Fibroblast of the conjunctiva (primary cell): ENCODE measurements around the gene NAA10.

Experiments
- DNase-seq: peaks from one replicate; pipeline ENCODE4 v3.0.0-alpha.2; 2010; ENCODE audit warnings: low read depth

Gene NAA10

DNA sequence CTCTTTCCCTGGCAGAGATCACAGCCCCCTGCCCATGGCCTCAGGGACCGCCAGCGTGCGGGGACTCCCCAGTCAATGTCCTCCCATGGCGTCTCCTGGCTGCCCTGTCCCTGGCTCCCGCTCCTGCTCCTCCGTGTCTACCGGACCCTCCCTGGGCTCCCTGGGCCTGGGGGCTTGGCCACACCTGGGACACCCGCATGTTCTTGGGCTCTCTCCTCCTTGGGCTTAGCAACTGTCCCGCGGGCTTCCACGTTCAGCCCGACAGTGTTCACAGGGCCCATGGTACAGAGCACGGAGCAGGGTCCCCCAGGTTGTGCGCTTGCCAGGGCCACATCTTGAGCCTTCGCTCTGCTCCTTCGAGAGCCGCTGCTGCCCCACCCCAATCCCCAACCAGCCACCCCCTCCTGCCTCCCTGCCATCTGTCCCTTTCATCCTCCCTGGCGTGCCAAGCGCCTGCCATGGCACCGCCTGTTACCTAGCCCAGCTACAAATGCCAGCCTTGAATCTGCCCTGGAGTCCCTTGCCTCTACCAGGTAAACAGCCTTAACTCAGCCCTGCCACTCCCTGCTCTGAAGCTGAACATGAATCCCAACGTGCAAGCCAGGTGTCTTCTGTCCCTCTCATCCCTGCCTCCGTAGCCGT lies 26.5 kb downstream of the NAA10 start:
- DNase-seq = no peak

DNA sequence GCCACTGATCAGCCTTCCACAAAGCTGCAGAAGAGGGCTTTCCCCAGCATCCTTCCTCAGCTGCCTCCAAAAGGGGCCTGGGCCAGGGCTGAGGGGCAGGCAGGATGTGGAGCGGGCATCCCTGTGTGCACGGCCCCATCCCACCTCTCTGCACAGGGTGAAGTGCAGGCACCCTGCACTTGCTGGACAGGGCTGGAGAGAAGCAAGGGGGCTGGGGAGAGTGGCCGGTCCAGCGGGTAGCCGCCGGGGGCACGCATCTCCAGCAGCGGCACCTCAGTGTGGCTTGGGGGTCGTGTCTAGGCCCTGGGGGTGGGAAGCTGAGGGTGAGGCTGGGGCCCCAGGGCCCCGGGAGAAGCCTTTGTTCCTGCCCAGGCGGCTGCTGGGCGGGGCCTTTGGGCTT lies 27.4 kb downstream of the NAA10 start:
- DNase-seq = no peak

DNA sequence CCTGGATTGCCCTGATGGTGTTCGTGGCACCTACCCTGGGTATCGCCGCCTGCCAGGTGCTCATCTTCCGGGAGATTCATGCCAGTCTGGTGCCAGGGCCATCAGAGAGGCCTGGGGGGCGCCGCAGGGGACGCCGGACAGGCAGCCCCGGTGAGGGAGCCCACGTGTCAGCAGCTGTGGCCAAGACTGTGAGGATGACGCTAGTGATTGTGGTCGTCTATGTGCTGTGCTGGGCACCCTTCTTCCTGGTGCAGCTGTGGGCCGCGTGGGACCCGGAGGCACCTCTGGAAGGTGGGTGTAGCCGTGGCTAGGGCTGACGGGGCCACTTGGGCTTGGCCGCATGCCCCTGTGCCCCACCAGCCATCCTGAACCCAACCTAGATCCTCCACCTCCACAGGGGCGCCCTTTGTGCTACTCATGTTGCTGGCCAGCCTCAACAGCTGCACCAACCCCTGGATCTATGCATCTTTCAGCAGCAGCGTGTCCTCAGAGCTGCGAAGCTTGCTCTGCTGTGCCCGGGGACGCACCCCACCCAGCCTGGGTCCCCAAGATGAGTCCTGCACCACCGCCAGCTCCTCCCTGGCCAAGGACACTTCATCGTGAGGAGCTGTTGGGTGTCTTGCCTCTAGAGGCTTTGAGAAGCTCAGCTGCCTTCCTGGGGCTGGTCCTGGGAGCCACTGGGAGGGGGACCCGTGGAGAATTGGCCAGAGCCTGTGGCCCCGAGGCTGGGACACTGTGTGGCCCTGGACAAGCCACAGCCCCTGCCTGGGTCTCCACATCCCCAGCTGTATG lies 28.5 kb downstream of the NAA10 start:
- no peak for DNase-seq

DNA sequence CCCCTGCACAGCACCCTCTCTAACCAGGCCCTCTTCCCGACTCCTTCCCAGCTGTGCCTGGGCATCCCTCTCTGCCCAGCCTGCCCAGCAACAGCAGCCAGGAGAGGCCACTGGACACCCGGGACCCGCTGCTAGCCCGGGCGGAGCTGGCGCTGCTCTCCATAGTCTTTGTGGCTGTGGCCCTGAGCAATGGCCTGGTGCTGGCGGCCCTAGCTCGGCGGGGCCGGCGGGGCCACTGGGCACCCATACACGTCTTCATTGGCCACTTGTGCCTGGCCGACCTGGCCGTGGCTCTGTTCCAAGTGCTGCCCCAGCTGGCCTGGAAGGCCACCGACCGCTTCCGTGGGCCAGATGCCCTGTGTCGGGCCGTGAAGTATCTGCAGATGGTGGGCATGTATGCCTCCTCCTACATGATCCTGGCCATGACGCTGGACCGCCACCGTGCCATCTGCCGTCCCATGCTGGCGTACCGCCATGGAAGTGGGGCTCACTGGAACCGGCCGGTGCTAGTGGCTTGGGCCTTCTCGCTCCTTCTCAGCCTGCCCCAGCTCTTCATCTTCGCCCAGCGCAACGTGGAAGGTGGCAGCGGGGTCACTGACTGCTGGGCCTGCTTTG lies 29.2 kb downstream of the NAA10 start:
- no peak for DNase-seq

DNA sequence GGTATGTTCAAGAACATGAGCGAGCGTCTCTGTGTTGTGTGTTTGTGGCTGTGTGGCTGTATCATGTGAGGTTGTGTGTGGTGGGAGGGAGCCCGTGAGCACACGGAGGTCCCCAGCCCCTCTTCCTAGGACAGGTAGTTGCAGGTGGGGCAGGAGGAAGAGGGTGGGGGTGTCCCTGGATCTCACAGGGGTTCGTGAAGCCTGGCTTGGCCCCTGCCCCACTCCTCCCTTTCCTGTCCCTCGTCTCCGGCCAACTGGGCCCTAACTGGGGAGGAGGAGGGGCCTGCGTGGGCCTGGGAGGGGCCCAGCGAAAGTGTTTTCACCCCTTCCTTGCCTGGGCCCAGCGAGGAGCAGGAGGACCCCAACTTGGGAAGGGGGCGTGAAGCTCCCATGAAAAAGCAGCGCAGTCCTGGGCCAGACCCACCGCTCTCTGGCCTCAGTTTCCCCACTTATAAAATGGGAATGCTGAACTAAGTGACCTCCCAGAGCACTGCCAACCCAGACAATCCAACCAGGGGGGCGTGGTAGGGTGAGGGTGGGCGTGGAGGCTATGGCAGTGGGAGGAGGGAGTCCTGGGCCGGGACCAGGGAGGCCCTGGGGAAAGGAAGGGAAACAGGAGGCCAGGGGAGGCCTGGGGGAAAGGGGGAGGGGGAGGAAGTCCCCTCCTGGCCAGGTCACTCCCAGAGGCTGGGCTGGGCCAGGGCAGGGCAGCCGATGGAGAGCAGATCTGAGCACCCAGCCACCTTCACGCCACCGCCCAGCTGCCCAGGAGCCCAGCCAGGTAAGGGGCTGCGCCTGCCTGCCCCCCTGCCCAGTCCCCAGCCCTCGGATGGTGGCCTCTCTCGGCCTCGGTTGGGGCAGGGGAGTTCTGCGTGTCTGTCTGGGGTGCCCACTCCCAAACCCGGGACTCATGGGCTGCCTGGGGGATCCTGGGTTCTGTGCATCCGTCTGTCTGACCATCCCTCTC lies 30.6 kb downstream of the NAA10 start, which contains the start of gene AVPR2:
Gene AVPR2 (plus strand): TSS at position 683 of the 967 bp plus-strand sequence. CDS start 473 bp downstream, outside the sequence.
- no peak for DNase-seq

DNA sequence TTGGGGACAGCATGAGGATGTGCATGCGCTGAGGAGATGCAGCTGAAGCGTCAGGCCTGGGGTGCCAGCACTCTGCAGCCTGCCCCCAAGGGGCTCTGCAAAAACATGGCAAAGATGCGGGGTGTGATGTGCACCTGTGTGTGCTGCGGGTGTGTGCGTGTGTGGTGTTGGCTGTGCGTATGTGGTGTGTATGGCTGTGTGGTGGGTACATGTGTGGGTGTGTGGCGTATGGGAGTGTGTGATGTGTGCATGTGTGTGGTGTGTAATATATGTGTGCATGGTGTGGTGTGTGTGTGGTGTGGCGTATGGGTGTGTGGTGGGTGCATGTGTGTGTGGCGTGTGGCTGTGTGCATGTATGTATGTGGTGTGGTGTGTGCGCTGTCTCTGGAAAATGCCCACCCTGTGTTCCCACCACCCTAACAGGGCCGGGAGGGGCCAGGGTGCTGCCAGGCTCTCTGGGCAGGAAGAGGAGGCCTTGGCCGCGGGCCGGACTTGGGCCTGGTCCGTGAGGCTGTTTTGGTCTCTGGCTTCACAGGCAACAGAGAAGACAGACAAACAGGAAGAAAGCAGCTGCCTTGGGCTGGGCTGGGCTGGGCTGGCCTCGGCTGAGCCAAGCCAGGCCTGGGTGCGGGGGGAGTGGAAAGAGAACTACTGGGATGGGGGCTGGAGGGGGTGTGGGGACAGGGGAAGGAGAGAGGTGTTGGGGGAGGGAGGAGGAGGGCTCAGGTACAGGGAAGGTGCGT lies 31.4 kb downstream of the NAA10 start:
- no peak for DNase-seq

DNA sequence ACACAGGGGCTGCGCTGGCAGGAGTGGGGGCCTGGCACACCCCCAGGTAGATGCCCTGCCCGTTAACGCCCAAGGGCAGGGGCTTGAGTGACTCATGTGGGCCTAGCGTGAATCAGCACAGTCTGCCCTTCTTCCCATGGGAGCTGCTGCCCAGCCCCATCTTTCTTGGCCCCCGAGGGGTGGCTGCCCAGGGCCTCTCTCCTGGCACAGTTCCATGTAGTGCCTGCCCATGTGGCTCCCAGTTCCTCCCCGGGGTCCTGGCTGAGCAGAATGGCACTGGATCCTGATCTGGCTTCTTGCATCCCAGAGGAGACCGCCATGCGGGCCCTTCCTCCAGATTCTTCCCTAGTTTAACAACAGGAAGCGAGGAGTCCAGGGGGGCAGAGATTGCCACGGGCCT lies 32.5 kb downstream of the NAA10 start:
- no peak for DNase-seq

DNA sequence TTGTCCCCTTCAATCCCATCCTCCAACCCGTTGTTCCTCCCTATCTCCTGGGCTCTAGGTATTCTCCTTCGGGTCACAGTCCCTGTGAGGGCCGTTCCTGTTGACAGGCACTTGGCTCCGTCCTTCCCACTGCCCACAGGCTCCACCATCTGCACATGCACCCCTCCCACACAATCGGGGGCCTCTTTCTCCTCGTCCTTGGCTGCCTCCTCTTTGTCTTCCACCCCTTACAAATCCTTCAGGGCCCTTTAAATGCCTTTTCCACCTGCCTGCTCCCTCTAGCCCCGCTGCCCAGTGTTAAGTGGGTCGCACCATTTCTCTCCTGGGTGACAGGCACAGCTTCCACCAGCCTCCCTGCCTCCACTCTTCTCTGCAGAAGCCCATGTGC lies 33.1 kb downstream of the NAA10 start:
- no peak for DNase-seq

DNA sequence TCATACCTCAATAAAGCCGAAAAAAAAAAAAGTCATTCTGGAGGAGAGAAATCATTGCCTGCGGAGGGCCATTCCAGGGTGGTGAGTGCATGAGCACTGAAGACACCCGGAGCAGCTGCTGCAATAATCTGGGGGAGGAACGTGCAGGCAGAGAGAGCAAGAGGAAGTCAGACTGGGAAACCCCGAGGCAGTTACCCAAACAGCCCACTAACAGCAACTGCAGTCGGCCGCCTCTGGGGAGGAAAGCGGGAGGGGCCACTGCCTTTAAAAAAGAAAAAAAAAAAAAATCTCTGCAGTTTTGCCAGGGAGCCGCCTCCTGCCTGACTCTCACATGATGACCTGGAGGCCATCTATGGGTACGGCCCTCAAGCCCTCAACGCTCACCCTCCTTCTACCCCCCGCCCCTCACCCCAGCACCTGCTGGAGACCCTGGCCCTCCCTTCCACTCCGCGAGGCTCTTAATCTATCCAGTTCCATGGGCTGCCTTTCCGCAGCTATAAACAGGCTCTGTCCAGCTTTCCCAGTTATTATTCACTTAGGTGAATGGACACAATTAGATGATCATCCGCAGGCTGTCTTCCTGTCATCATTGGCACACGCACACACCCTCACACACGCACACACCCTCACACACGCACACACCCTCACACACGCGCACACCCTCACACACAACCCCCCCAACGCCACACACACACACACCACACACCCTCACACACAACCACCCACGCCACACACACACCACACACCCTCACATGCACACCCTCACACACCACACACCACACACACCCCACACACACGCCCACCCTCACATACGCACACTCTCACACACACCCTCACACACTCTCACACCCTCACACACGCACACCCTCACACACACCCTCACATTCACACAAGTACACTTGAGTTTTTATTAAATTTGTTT lies 33.7 kb downstream of the NAA10 start:
- DNase-seq = peak; percentile 47

DNA sequence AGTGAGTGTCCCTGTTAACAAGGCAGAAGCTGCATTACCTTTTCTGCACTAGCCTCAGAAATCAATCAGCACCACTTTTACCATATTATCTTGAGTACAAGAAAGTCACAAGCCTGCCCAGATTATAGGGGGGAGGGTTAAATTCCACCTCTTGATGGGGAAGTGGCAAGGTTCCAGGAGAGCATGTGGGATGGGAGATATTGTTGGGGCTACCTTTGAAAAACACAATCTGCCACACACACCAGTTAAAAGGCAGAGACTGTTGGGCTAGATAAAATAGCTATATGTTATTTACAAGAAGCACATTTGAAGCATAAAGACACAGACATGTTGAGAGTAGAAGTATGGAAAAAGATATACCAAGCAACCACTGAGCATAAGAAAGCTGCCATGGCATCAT lies 36.9 kb downstream of the NAA10 start:
- no peak for DNase-seq

DNA sequence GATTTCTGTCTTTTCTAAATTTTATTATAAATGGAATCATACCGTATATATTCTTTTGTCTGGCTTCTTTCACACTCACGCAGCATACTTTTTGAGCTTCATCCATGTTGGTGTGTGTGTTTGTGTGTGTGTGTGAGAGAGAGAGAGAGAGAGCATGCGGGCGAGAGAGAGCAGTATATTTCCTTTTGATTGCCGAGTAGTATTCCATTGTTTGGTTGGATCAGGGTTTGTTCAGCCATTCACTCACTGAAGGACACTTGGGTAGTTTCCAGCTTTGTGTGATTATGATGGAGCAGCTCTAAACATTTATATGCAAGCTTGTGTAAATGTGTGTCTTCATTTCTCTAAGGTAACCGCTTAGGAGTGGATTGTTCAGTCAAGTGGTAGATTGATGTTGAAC lies 45.7 kb downstream of the NAA10 start:
- no peak for DNase-seq

DNA sequence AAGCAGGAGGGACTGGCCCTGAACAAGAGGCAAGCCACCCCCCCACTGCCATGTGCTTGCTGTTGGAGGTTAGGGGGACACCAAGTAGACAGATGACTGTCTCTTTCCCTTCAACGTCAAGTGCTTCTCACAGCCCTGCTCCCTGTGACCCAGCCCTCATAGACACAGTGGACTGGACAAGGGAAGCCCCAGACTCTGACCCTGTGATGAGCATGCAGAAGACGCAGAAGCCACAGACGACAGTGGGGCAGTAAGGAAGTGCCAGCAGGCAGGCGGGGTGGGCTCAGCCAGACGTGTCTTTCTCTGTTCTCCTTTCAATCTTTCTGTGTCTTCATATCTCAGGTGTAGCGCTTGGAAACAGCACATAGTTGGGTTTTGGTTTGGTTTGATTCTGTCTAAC lies 46.5 kb downstream of the NAA10 start:
- no peak for DNase-seq

DNA sequence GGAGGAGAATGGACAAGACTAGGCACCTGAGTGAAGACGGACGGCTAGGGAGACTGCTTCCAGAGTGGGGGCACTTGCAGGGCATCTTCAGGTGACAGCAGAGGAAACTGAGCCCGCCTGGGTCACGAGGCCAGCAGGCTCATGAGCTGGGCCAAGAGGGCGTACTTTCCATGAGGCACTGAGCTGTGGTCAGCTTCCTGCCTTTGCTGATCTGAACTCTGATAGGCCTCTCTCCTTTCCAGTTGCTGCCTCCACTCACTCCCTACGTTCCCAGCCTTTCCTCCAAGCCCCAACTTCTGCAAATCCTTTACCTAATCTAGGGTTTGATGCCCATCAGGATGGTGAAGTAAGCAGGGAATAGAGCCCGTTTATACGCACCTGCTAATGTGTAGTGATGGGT lies 47.5 kb downstream of the NAA10 start:
- DNase-seq = no peak

DNA sequence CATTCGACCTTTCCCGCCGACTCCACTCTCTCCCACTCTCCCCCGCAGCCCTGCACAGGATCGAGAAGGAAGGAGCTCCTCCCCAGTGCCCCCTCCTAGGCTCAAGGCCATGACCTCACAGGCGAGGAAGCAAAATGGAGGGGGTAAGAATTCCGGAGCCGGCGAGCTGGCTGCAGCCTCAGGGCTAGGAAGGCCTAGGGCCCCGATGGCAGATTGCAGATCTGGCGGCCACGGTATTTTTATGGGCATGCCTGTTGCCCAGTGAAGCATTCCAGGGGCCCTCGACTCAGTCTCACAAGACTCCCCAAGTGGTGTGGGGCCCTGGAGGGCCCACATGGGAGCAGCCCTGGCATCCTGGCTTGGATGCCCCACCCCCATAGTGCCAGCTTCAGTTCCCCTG lies 47.9 kb downstream of the NAA10 start:
- no peak for DNase-seq

DNA sequence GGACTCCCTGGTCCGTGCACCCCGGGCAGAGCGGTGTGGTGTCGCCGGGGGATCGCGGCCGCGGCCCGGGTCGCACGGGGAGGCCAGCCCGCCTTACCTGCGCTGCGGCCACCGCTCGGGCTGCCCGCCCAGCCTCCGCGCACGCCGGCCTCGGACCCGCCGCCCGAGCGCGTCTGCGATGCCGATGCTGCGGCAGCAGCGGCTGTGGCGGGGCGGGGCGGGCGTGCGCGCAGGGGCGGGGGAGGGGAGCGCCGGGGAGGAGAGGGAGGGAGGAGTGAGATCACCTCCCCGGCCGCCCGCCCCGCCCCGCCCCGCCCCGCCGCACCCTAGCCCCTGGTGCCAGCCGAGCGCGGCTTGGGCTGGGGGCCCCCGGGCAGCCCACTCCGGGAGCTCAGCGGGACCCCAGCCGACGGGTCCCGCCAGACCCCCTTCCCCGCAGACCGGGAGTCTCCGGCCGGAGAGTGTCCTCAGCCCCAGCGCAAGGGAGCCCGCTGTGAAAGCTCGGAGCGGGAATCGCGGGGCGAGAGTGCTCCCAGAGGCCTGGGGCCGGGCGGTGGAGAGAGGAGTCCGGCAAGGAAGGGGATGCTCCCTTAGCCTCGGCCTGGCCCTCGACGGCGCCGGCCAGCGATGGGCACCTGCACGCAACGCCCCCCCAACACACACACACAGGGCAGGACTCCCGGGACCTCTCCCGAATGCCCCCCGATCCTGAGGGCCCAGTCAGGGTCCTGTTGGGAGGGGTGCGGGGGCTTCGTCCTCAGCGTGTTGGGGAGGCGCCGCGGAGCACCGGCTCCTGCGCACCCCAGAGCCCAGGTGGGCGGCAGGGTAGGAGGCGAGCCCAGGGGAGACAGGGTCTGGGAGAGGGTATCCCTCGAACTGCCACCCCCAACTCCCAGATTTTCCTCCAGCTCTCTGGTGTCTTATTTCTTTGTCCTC lies 48.6 kb downstream of the NAA10 start, which contains the start of gene L1CAM:
Gene L1CAM (minus strand): TSS at position 206 of the 936 bp plus-strand sequence. CDS start 10,337 bp downstream, outside the sequence.
- no peak for DNase-seq

DNA sequence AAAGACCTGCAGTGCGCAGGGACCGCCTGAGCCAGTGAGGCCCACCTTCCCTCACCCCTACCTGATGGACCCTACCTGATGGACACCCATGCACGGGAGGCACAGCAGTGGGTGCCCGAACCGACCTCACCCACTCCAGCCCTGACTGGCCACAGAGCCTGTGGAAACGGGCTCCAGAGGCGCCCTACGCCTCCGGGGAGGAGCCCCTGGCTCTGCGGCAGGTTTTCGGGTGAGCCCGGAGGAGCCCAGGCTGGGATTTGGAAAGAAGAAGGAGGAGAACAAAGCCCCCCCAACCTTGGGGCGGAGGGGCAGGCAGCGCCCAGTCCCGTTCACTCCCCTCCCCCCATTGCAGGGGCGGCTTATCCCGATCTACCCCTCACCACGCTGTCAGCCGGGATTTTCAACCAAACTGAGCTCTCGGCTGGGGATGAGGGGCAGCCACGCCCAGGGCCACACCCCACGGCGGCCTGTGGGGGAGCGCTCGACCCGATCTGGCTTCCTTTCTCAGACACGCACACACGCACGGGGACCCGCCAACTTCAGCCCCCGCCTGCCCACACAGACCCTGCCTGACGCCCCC lies 49.5 kb downstream of the NAA10 start:
- DNase-seq = no peak

DNA sequence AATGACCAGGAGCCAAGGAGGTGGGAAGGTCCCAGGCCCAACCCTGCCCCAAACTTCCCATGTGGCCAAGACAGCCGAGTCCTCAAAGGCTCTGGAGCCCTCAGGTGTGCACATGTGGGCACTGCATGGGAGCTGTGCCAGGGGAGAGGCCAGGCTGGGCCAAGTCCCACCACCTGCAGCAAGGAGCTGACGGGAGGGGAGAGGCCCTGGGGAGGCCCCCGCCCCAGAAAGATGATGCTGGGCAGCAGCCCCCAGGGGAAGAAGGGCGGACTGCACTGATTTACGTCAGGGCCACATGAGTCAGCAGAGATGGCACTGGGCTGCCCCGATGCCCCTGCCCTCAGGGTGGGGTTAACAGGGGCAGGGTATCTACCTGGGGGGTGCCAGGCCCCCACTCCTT lies 50.2 kb downstream of the NAA10 start:
- DNase-seq = no peak

DNA sequence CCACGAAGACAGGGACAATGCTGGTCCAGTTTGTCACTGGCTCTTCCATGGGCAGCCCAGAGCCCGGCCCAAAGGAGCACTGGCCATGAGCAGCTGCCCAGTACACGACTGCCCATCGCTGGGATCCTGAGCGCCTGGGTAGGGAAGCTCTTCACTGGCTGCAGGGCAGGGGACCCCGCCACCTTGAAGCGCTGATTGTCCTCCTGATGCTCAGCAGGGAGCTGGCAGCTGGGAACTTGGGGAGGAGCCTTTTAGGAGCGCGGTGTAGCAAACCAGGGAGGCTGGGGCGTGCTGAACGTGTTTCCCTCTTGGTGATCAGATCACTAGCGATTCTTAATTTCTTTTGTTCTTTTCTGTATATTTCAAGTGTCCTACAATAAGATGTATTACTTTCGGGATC lies 50.7 kb downstream of the NAA10 start:
- no peak for DNase-seq
